ENCODE measurements around the gene MBP.

- TF ChIP-seq EZH2 (conservative IDR thresholded peaks at IDR 0.05; ENCODE audit: low read depth, low read length) (no peak), ZNF556 (CRISPR knock-in tag; IDR thresholded peaks at IDR 0.05; ENCODE audit: borderline replicate concordance) (no peak), EP300 (IDR thresholded peaks at IDR 0.05; ENCODE audit: low read depth in 2 of 2, low read length in 2 of 2) (no peak), EP300 (CRISPR knock-in tag; IDR thresholded peaks at IDR 0.05; ENCODE audit: borderline replicate concordance) (no peak), GABPB1 (CRISPR knock-in tag; IDR thresholded peaks at IDR 0.05) (no peak), CTCF (CRISPR knock-in tag; IDR thresholded peaks at IDR 0.05) (no peak), POLR2AphosphoS5 (IDR thresholded peaks at IDR 0.05; ENCODE audit: low read depth, low read length) (no peak)
Measured at GRCh38 chr18:76955524-76956170, 176.9 kb downstream of the MBP start.

Measured in HepG2 (cell line).